Activated T-cell treated with anti-CD3 and anti-CD28 coated beads, Interleukin-2, amount 50 U/mL, for 72 hours (primary cell): ENCODE data around the gene RNF212. TPM values are rescaled to one million over a fixed set of nuclear protein-coding genes. Genes with fewer than 3 reads are reported as not detected.

Source experiments
- ATAC-seq, 2 donors: fragments of 150-1000 bp; cut with Tn5 transposase; replicated peaks in 1 of 2; 2 replicates each; pipeline ENCODE4 v1.10.0; 2021; ENCODE audit warnings: moderate library complexity in 2 of 2, mild to moderate bottlenecking in 1 of 2
- DNase-seq, 2 donors: peaks; one replicate each; pipeline ENCODE4 v3.0.0; 2021 to 2022; ENCODE audit warnings: mixed read lengths in 1 of 2
- H3K27ac Mint-ChIP-seq: one replicate; pipeline ENCODE4 v1.8.0; 2022; ENCODE audit warnings: mild to moderate bottlenecking, moderate library complexity, mixed read lengths
- H3K27me3 Mint-ChIP-seq: one replicate; pipeline ENCODE4 v1.8.0; 2022; ENCODE audit warnings: low read depth, mixed read lengths
- H3K36me3 Mint-ChIP-seq, 2 donors: one replicate each; pipeline ENCODE4 v1.8.0; 2022; ENCODE audit warnings: mixed read lengths in 2 of 2, mild to moderate bottlenecking in 1 of 2; ENCODE audit not compliant: insufficient read depth in 2 of 2
- H3K4me1 Mint-ChIP-seq: one replicate; pipeline ENCODE4 v1.8.0; 2022; ENCODE audit warnings: low read depth, mixed read lengths
- H3K4me3 Mint-ChIP-seq, 2 donors: one replicate each; pipeline ENCODE4 v1.8.0; 2022; ENCODE audit warnings: mild to moderate bottlenecking in 2 of 2, mixed read lengths in 2 of 2, moderate library complexity in 2 of 2
- H3K9me3 Mint-ChIP-seq, 2 donors: one replicate each; pipeline ENCODE4 v1.8.0; 2022; ENCODE audit warnings: mixed read lengths in 2 of 2
- total RNA-seq, 2 donors: library from RNA; stranded (reverse); gene quantifications; one replicate each; pipeline ENCODE4 v1.2.3, GENCODE V29; 2022

RNF212 gene
- total RNA-seq, 2 donors from 2014 or later: 2.3 to 3.9 TPM

DNA sequence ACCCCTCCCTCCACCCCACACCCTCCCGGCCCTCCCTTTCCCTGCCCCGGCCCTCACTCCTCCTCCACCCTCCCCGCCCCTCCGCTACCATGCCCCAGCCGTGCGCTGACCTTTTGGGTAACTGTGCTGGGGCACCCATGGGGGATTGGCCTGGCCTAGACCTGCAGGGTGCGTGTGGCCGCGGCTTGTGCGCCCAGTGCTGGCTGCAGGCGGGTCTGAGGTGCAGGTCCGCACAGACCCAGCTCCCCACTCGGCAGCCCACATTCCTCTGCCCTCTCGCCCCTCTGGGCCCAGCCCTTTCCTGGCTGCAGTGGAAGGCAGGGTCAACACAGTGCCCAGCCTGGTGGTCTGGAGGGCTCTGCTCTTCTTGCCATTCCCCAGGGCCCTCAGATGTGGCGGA is 77.3 kb downstream of the RNF212 start:
- H3K36me3 Mint-ChIP-seq: no peaks in the 10 kb centered on the region
- no peaks in the 10 kb centered on the region for H3K9me3 Mint-ChIP-seq
- ATAC-seq: no peak
- no peaks in the 10 kb centered on the region for H3K4me1 Mint-ChIP-seq
- DNase-seq: no peak
- no peaks in the 10 kb centered on the region for H3K27me3 Mint-ChIP-seq
- no peak overlapping the region for H3K4me3 Mint-ChIP-seq
- no peak overlapping the region for H3K27ac Mint-ChIP-seq

GRCh38 chr4:1035510-1035909 is 77.9 kb downstream of the RNF212 start:
- DNase-seq: no peak
- no peaks in the 10 kb centered on the region for H3K27me3 Mint-ChIP-seq
- no peak for ATAC-seq
- H3K9me3 Mint-ChIP-seq: no peaks in the 10 kb centered on the region
- H3K36me3 Mint-ChIP-seq: no peaks in the 10 kb centered on the region
- no peak overlapping the region for H3K4me3 Mint-ChIP-seq
- no peak overlapping the region for H3K27ac Mint-ChIP-seq
- no peaks in the 10 kb centered on the region for H3K4me1 Mint-ChIP-seq

- no peak overlapping the region for H3K27ac Mint-ChIP-seq
- H3K4me1 Mint-ChIP-seq: no peaks in the 10 kb centered on the region
- ATAC-seq: no peak
- H3K4me3 Mint-ChIP-seq: no peak overlapping the region
- H3K27me3 Mint-ChIP-seq: no peaks in the 10 kb centered on the region
- no peaks in the 10 kb centered on the region for H3K36me3 Mint-ChIP-seq
- no peak for DNase-seq
- H3K9me3 Mint-ChIP-seq: no peaks in the 10 kb centered on the region
Measured at GRCh38 chr4:1033840-1034551, 79.4 kb downstream of the RNF212 start.

- H3K27ac Mint-ChIP-seq: no peak overlapping the region
- no peak overlapping the region for H3K4me3 Mint-ChIP-seq
- H3K27me3 Mint-ChIP-seq: no peaks in the 10 kb centered on the region
- DNase-seq: no peak
- no peak for ATAC-seq
- no peaks in the 10 kb centered on the region for H3K36me3 Mint-ChIP-seq
- H3K4me1 Mint-ChIP-seq: no peaks in the 10 kb centered on the region
- H3K9me3 Mint-ChIP-seq: no peaks in the 10 kb centered on the region
Measured at GRCh38 chr4:1032861-1033260, 80.5 kb downstream of the RNF212 start.

- no peak overlapping the region for H3K27ac Mint-ChIP-seq
- peak; percentile 18 for ATAC-seq
- no peak for DNase-seq
- no peaks in the 10 kb centered on the region for H3K27me3 Mint-ChIP-seq
- H3K36me3 Mint-ChIP-seq: no peaks in the 10 kb centered on the region
- no peaks in the 10 kb centered on the region for H3K4me1 Mint-ChIP-seq
- no peak overlapping the region for H3K4me3 Mint-ChIP-seq
- no peaks in the 10 kb centered on the region for H3K9me3 Mint-ChIP-seq
Measured at GRCh38 chr4:1031956-1032795, 81.2 kb downstream of the RNF212 start.

GRCh38 chr4:1031346-1031745 is 82.0 kb downstream of the RNF212 start:
- Mint-ChIP-seq H3K27ac (no peak overlapping the region), H3K27me3 (no peaks in the 10 kb centered on the region), H3K9me3 (no peaks in the 10 kb centered on the region), H3K36me3 (no peaks in the 10 kb centered on the region), H3K4me3 (no peak overlapping the region), H3K4me1 (no peaks in the 10 kb centered on the region)
- no peak for DNase-seq
- no peak for ATAC-seq

GRCh38 chr4:1030559-1030958 is 82.8 kb downstream of the RNF212 start:
- H3K4me3 Mint-ChIP-seq: no peak overlapping the region
- H3K9me3 Mint-ChIP-seq: no peaks in the 10 kb centered on the region
- DNase-seq (no peak), ATAC-seq (no peak)
- no peaks in the 10 kb centered on the region for H3K36me3 Mint-ChIP-seq
- H3K27ac Mint-ChIP-seq: no peak overlapping the region
- H3K27me3 Mint-ChIP-seq: no peaks in the 10 kb centered on the region
- no peaks in the 10 kb centered on the region for H3K4me1 Mint-ChIP-seq

GRCh38 chr4:1030031-1030430 is 83.3 kb downstream of the RNF212 start:
- H3K4me1 Mint-ChIP-seq: no peaks in the 10 kb centered on the region
- ATAC-seq (no peak), DNase-seq (no peak)
- H3K4me3 Mint-ChIP-seq: no peak overlapping the region
- H3K27ac Mint-ChIP-seq: no peak overlapping the region
- H3K27me3 Mint-ChIP-seq: no peaks in the 10 kb centered on the region
- H3K36me3 Mint-ChIP-seq: peaks cover 2% of the 10 kb centered on the region in 2 donors
- H3K9me3 Mint-ChIP-seq: no peaks in the 10 kb centered on the region

- Mint-ChIP-seq H3K4me1 (no peaks in the 10 kb centered on the region), H3K27ac (no peak overlapping the region), H3K36me3 (peaks cover 2% of the 10 kb centered on the region in 2 donors), H3K27me3 (no peaks in the 10 kb centered on the region), H3K9me3 (no peaks in the 10 kb centered on the region), H3K4me3 (no peak overlapping the region)
- DNase-seq (no peak), ATAC-seq (no peak)
Measured at GRCh38 chr4:1029529-1029928, 83.8 kb downstream of the RNF212 start.

GRCh38 chr4:1028574-1029220 is 84.7 kb downstream of the RNF212 start:
- H3K27ac Mint-ChIP-seq: no peak overlapping the region
- H3K27me3 Mint-ChIP-seq: no peaks in the 10 kb centered on the region
- H3K4me3 Mint-ChIP-seq: no peak overlapping the region
- no peak for ATAC-seq
- peaks cover 2 to 3% of the 10 kb centered on the region in 2 donors for H3K36me3 Mint-ChIP-seq
- no peaks in the 10 kb centered on the region for H3K4me1 Mint-ChIP-seq
- no peak for DNase-seq
- no peaks in the 10 kb centered on the region for H3K9me3 Mint-ChIP-seq

- no peak for DNase-seq
- Mint-ChIP-seq H3K9me3 (no peaks in the 10 kb centered on the region), H3K36me3 (peaks cover 2 to 3% of the 10 kb centered on the region in 2 donors), H3K27ac (no peak overlapping the region), H3K27me3 (no peaks in the 10 kb centered on the region), H3K4me1 (no peaks in the 10 kb centered on the region), H3K4me3 (no peak overlapping the region)
- no peak for ATAC-seq
Measured at GRCh38 chr4:1027915-1028238, 85.5 kb downstream of the RNF212 start.

GRCh38 chr4:1027219-1027914 is 86.0 kb downstream of the RNF212 start:
- ATAC-seq: no peak
- DNase-seq: no peak
- Mint-ChIP-seq H3K4me1 (no peaks in the 10 kb centered on the region), H3K27ac (no peak overlapping the region), H3K9me3 (no peaks in the 10 kb centered on the region), H3K27me3 (no peaks in the 10 kb centered on the region), H3K4me3 (no peak overlapping the region), H3K36me3 (peaks cover 2 to 3% of the 10 kb centered on the region in 2 donors)

DNA sequence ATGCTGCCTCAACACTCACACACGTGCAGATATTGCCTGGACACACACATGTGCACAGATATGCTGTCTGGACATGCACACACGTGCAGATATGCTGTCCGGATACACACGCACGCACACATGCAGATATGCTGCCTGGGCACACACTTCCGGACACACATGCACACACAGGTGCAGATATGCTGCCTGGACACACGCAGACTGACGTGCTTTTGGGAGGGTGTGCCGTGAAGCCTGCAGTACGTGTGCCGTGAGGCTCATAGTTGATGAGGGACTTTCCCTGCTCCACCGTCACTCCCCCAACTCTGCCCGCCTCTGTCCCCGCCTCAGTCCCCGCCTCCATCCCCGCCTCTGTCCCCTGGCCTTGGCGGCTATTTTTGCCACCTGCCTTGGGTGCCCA is 87.2 kb downstream of the RNF212 start:
- Mint-ChIP-seq H3K27me3 (no peaks in the 10 kb centered on the region), H3K36me3 (peaks cover 2 to 3% of the 10 kb centered on the region in 2 donors), H3K27ac (no peak overlapping the region), H3K9me3 (no peaks in the 10 kb centered on the region), H3K4me1 (no peaks in the 10 kb centered on the region), H3K4me3 (no peak overlapping the region)
- peak; percentile 48 to 59 for DNase-seq
- peak; percentile 70 to 82 for ATAC-seq
